GM12801 (cell line): ENCODE results near the gene SPATA2.

Source experiments
- CTCF ChIP-seq: IDR thresholded peaks from one replicate; pipeline ENCODE4 v1.5.1; 2011; ENCODE audit warnings: control low read depth; ENCODE audit not compliant: insufficient read length; ENCODE audit errors: extremely low read depth

Gene SPATA2

GRCh38 chr20:49913399-49914047 is 1.8 kb downstream of the SPATA2 start:
- TF ChIP-seq CTCF: no peak

GRCh38 chr20:49910340-49910706 is 5.0 kb downstream of the SPATA2 start:
- TF ChIP-seq CTCF: no peak

- no peak for TF ChIP-seq CTCF
These were observed 5.6 kb downstream of the SPATA2 start for GRCh38 chr20:49909499-49910339.

- TF ChIP-seq CTCF: no peak
These were observed 7.1 kb downstream of the SPATA2 start for GRCh38 chr20:49908258-49908565.

GRCh38 chr20:49907405-49908257 is 7.7 kb downstream of the SPATA2 start:
- TF ChIP-seq CTCF: no peak

GRCh38 chr20:49906615-49907154 is 8.6 kb downstream of the SPATA2 start:
- no peak for TF ChIP-seq CTCF

- TF ChIP-seq CTCF: no peak
These were observed 9.2 kb downstream of the SPATA2 start for GRCh38 chr20:49906101-49906604.
